AG04450 (cell line): ENCODE data around the gene GABRB1. TPM values are rescaled to one million over a fixed set of nuclear protein-coding genes. Genes with fewer than 3 reads are reported as not detected.

Experiments
- CTCF ChIA-PET: fragments of 300-600, 350-600 bp; formaldehyde crosslinking; extraction: SDS; loops from one replicate; lab custom pipeline; 2022; ENCODE audit warnings: antibody characterized with exemption, inconsistent platforms; lab: Charles Lee
- POLR2A ChIA-PET: fragments of 350-600 bp; formaldehyde crosslinking; extraction: SDS; loops from one replicate; lab custom pipeline; 2021; ENCODE audit warnings: antibody characterized with exemption, inconsistent platforms; lab: Yijun Ruan, JAX
- DNase-seq: peaks from one replicate; pipeline ENCODE4 v3.0.0-alpha.2; 2011; ENCODE audit warnings: low read depth, low spot score
- H3K27ac ChIP-seq: one replicate; pipeline ENCODE4 v1.5.1; 2012; ENCODE audit warnings: low read depth, low read length, control low read depth
- H3K27me3 ChIP-seq: one replicate; pipeline ENCODE4 v1.6.0; 2012; ENCODE audit warnings: low read length; ENCODE audit not compliant: control insufficient read depth, insufficient read depth
- H3K4me3 ChIP-seq: 2 replicates; pipeline ENCODE4 v1.5.1; 2011; ENCODE audit warnings: mild to moderate bottlenecking, low read depth, low read length, control low read depth
- H3K9me3 ChIP-seq: 2 replicates; pipeline ENCODE4 v1.5.1; 2012; ENCODE audit warnings: low read length; ENCODE audit not compliant: control insufficient read depth, insufficient read depth
- polyA plus RNA-seq: library from polyadenylated mRNA; depleted of rRNA; stranded (reverse); fragments of >200 nt; gene quantifications from 2 replicates; pipeline ENCODE4 v1.2.3, GENCODE V29; 2011
- TF ChIP-seq, protein P1 (sequence below): IDR thresholded peaks from 2 replicates; pipeline ENCODE4 v1.5.1; 2011; ENCODE audit warnings: low read depth, low read length, control low read depth, inconsistent platforms

The GABRB1 gene
- polyA plus RNA-seq, 1 experiment, result 8.1 TPM

DNA sequence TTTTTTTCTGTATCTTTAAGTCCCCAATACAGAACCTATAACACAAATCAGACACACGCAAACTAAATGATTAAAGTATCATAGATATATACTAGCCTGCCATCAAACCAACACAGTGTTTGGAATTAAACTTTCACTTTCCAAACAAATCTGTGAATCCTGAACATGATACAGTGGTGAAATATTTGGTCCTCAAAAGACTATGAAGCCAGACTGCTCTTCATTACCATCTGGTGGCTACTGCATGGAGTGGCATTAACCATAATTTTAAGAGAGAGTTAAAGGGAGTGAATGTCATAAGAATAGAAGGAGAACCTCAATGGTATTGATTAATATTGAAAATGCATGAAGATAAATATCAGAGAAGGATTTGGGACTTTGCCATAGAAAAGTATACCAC lies 28.8 kb upstream of the GABRB1 start:
- H3K4me3 ChIP-seq, result no peak overlapping the region
- TF ChIP-seq, protein P1, sequence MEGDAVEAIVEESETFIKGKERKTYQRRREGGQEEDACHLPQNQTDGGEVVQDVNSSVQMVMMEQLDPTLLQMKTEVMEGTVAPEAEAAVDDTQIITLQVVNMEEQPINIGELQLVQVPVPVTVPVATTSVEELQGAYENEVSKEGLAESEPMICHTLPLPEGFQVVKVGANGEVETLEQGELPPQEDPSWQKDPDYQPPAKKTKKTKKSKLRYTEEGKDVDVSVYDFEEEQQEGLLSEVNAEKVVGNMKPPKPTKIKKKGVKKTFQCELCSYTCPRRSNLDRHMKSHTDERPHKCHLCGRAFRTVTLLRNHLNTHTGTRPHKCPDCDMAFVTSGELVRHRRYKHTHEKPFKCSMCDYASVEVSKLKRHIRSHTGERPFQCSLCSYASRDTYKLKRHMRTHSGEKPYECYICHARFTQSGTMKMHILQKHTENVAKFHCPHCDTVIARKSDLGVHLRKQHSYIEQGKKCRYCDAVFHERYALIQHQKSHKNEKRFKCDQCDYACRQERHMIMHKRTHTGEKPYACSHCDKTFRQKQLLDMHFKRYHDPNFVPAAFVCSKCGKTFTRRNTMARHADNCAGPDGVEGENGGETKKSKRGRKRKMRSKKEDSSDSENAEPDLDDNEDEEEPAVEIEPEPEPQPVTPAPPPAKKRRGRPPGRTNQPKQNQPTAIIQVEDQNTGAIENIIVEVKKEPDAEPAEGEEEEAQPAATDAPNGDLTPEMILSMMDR, result peak; percentile 83
- POLR2A ChIA-PET, result no interaction called here
- H3K27ac ChIP-seq, result no peak overlapping the region
- no peaks in the 10 kb centered on the region for H3K27me3 ChIP-seq
- no peaks in the 10 kb centered on the region for H3K9me3 ChIP-seq
- CTCF ChIA-PET, result interaction anchor here (0.9 to 1.9 kb wide), 6 partner anchors 9 to 120 kb away, joined by 3 to 9 read pairs (median 4); no protein-coding TSS in a partner anchor
- peak; percentile 38 for DNase-seq

DNA sequence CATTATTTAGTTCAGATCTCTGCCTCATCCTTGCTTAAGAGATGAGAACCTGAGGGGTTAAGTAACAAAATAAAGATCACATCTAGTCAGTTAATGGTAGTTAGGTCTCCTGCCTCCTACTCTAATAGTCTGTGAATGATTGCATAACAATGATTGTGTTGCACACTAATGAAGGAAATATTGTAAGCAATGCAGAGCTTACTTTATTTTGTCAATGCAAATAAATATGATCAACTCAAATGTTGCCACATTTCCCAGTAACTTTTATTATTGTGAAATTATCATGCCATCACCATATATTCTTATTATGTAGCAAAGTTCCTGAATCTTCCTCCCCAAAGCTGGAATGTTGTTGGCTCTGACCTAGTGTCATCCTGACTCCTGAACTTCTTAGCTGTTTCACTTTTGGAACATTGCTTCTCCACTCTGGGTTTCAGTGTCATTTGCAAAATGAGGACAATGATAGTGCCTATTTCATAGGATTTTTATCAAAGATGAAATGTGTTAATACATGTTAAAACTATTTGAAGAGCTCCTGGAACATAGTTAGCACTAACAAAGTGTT lies 20.9 kb upstream of the GABRB1 start:
- ChIA-PET POLR2A (interaction anchor here (0.6 kb wide), 1 partner anchor 64 kb away, joined by 3 read pairs; no protein-coding TSS in a partner anchor), CTCF (interaction anchor here (0.9 to 1.7 kb wide), 2 partner anchors 24 to 112 kb away, joined by 5 to 7 read pairs; no protein-coding TSS in a partner anchor)
- Histone ChIP-seq H3K4me3 (no peak overlapping the region), H3K27ac (no peak overlapping the region), H3K9me3 (no peaks in the 10 kb centered on the region), H3K27me3 (no peaks in the 10 kb centered on the region)
- TF ChIP-seq, protein P1, result no peak
- DNase-seq, result no peak

DNA sequence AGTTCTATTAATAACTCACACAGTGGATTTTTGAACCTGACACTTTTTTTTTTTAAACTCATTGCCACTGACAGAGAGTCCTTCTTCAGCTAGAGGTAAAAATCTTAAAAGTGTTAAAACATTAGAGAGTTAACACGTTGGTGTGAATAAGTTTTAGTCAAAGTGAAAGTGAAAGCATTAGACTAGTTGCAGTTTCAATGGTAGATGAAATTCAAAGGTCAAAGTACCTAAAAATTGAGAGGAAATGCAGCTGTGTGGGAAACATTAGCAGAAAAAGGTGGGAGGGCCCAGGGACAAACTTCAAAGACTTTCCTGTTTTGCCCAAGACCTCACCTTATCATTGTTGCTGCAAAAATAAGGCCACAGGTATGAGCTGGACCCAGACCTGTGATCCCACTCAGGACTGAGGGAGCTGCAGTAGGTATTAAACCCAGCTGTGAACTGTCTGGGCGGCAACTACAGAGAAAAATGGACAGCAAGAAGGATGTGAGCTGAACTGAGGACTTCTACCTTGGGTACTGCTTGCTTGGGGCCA lies 20.4 kb upstream of the GABRB1 start:
- no peak for DNase-seq
- POLR2A ChIA-PET, result no interaction called here
- Histone ChIP-seq H3K4me3 (no peak overlapping the region), H3K9me3 (no peaks in the 10 kb centered on the region), H3K27me3 (no peaks in the 10 kb centered on the region), H3K27ac (no peak overlapping the region)
- CTCF ChIA-PET, result interaction anchor here (0.9 to 1.7 kb wide), 4 partner anchors 8 to 166 kb away, joined by 5 to 7 read pairs (median 6); no protein-coding TSS in a partner anchor
- TF ChIP-seq, protein P1, result no peak

DNA sequence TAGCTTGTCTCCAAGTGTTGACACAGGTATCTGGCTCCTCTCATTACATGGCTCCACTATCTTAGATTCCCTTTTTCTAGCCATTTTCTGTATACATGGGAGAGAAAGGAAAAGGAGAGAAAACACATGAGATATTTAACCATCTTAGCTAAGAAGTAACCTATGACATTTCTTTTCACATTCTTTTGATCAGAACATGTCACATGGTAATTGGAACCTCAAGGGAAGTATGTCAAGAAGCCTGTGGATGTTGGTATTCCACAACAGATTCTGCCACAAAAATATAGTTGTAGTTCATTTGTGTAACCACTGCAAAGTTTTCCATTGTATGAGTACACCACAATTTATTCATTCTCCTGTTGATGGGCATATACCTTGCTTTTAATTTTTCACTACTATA lies 18.7 kb upstream of the GABRB1 start:
- no peaks in the 10 kb centered on the region for H3K9me3 ChIP-seq
- ChIA-PET POLR2A (no interaction called here), CTCF (interaction anchor here (1.5 kb wide), 1 partner anchor 110 kb away, joined by 7 read pairs; no protein-coding TSS in a partner anchor)
- no peak for DNase-seq
- H3K27me3 ChIP-seq, result no peaks in the 10 kb centered on the region
- TF ChIP-seq, protein P1, result no peak
- H3K4me3 ChIP-seq, result no peak overlapping the region
- H3K27ac ChIP-seq, result no peak overlapping the region

DNA sequence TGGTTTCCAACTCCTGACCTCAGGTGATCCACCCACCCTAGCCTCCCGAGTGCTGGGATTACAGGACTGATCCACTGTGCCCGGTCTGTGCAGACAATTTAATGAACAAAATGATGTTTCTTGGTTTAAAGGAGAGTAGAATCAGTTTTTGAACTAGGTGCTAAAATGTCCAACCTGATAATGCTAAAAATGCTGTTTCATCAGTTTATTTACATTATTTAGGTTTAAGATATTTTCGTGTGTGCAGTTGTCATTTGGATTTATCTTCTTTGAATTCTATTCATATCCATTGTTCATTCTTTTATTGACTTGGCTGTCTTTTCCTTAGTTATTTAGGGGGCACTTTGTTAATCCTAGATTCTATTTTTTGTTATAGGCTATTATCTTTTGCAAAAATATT lies 18.0 kb upstream of the GABRB1 start:
- TF ChIP-seq, protein P1, result no peak
- Histone ChIP-seq H3K27me3 (no peaks in the 10 kb centered on the region), H3K4me3 (no peak overlapping the region), H3K27ac (no peak overlapping the region), H3K9me3 (no peaks in the 10 kb centered on the region)
- ChIA-PET CTCF (no interaction called here), POLR2A (no interaction called here)
- DNase-seq, result no peak
